Measurements from ENCODE around the gene ZSWIM4. TPM values are rescaled to one million over a fixed set of nuclear protein-coding genes. Genes with fewer than 3 reads are reported as not detected.

Gene ZSWIM4
- 1.8 and 6.0 TPM in 2 replicates for total RNA-seq

DNA sequence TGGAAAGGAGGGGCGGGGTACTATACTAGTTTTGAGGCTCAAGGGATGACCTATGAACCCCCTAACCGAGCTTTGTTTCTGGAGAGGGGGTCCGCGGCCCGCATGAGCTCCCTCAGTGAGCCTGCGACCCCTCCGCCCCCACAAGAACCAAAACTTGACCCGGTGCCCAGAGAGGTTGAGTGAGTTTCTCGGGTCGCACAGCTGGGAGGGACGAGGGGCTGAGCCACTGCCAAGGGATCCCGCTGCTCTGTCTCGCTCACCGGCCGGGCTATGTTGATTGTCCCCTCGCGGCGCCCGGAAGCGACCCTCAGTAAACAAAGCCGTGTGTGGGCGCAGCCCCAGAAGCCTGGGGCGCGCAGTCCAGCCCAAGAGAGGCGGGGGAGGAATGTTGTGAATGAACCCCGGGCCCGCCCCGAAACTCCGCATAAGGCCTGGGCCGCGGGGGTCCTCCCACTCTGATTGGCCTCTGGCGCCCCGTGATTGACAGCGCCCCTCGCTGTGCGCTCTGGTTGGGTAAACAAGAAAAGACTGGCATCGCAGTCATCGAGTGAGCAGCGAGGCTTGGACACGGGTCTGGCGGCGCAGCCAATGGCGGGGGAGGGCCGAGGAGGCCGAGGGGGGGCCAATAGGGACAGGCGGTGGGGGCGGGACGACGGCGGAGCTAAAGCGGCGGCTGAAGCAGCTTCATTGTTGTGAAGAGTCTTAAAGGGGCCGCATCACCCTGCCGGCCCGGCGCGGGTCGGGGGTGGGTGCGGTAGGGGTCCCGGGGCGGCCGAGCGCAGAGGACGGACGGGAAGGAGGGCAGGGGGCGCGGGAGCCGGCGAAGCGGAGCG lies at the start of gene ZSWIM4:
TSS of gene ZSWIM4 (plus strand) at position 687 of the 833 bp plus-strand sequence. CDS start 206 bp downstream, outside the sequence.

DNA sequence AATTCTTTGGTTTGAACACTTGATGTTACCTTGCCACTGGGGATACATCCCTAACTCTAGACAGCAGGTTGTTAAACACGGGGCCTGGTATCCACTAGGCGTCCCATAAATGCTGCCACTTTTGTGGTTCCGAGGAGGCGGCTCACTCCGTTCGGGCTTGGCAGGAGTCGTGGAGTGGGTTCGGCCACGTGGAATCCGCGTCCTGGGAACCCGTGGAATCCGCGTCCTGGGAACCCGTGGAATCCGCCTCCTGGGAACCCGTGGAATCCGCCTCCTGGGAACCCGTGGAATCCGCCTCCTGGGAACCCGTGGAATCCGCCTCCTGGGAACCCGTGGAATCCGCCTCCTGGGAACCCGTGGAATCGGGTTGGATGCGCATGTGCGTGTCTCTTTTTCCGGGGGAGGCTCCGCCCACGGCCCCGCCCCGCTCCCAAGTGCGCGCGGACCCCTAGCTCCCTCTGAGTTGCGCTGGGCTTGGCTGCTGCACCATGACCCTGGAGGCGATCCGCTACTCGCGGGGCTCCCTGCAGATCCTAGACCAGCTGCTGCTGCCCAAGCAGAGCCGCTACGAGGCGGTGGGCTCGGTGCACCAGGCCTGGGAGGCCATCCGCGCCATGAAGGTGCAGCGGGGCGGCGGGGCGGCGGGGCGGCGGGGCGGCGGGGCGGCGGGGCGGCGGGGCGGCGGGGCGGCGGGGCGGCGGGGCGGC lies 31.0 kb upstream of the ZSWIM4 start, which contains the start of gene MRI1:
TSS of gene MRI1 (plus strand) at position 422 of the 707 bp plus-strand sequence. CDS start at position 489, 67 bp downstream.

DNA sequence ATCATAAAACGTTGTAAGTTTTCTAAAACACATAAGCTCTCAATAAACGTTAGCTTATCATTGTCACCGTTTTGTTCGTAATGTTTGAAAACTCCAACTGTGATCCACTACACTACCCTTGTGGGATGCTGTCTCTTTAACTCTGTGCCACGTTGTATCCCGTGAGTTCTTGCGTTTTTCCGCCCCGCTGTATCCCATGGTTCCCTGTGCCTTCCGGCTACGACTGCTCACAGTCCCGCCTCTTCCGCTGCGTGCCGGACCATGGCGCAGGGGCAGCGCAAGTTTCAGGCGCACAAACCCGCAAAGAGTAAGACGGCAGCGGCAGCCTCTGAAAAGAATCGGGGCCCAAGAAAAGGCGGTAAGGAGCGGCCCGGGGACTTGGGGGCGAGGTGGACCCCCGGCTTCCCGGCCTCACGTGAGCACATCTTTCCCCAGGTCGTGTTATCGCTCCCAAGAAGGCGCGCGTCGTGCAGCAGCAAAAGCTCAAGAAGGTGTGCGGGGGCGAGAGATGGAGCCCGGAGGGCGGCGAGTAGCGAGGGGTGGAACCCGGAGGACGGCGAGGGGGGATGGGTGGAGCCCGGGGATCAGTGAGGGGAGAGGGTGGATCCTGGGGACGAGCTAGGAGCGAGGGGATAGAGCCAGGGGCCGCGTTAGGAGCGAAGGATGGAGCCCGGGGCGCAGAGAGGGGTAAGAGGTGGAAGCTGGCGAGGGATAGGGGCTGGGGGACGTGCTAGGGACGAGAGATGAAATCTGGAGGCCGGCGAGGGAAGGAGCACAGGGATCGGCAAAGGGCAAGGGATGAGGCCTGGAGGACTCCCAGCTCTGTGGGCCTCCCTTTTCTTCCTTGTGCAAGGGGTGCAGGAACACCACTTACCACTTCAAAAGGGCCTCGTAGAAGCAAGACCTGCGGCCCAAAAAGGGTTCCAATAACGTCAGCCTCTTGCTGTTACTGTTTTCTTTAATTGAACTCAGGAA lies 20.7 kb upstream of the ZSWIM4 start, which contains the start of gene C19orf53:
TSS of gene C19orf53 (plus strand) at position 240 of the 975 bp plus-strand sequence. CDS start at position 262, 22 bp downstream.

DNA sequence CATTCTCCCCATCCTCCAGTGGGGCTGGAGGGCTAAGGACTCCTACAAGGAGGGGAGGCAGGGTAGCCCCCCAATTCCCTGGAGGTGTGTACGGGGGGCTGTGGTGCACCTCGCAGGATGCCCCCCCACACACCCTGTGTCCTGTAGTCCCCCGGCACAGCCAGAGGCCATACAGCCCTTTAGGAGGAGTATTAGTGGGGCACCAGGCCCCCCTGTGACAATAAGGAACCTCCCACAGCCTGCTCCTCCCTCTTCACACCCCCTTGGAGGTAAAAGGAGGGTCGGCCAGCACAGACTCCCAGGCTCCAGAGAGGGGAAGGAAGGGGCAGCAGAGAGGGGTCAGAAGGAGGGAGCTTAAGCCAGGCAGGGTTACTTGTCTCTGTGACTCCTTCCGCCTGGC lies 81.6 kb downstream of the ZSWIM4 start, which contains the start of gene NANOS3:
TSS of gene NANOS3 (plus strand) at position 301 of the 400 bp plus-strand sequence. CDS start 115 bp downstream, outside the sequence.

Other genes starting within 250 kb of the ZSWIM4 start
- 23.2 and 37.3 TPM in 2 replicates for gene MRI1, start 30.9 kb upstream of the ZSWIM4 start, total RNA-seq
- gene C19orf53, start 21.0 kb upstream of the ZSWIM4 start, total RNA-seq = 154 and 162 TPM in 2 replicates
- gene NANOS3, start 81.7 kb downstream of the ZSWIM4 start, total RNA-seq = not detected in 2 replicates
- 0.09 TPM in 1 of 2 replicates, not detected in the other for gene BRME1, start 110.7 kb downstream of the ZSWIM4 start, total RNA-seq
- gene CC2D1A, start 110.8 kb downstream of the ZSWIM4 start, total RNA-seq = 14.9 and 21.4 TPM in 2 replicates
- gene PODNL1, start 143.0 kb downstream of the ZSWIM4 start, total RNA-seq = 6.5 and 8.2 TPM in 2 replicates
- gene DCAF15, start 157.1 kb downstream of the ZSWIM4 start, total RNA-seq = 15.1 and 20.4 TPM in 2 replicates
- gene RFX1, start 210.9 kb downstream of the ZSWIM4 start, total RNA-seq = 2.4 and 4.3 TPM in 2 replicates
- gene RLN3, start 232.7 kb downstream of the ZSWIM4 start, total RNA-seq = not detected in 2 replicates
- 0.47 and 0.60 TPM in 2 replicates for gene IL27RA, start 236.3 kb downstream of the ZSWIM4 start, total RNA-seq

All from pericardium fibroblast (primary cell).